ENCODE results near the gene OR2V2. TPM values are rescaled to one million over a fixed set of nuclear protein-coding genes. Genes with fewer than 3 reads are reported as not detected.
A peak's percentile ranks its signal among the peaks of the same experiment; 100 is the strongest.

OR2V2 gene
- total RNA-seq, 1 donor from 2014 or later = not detected

DNA sequence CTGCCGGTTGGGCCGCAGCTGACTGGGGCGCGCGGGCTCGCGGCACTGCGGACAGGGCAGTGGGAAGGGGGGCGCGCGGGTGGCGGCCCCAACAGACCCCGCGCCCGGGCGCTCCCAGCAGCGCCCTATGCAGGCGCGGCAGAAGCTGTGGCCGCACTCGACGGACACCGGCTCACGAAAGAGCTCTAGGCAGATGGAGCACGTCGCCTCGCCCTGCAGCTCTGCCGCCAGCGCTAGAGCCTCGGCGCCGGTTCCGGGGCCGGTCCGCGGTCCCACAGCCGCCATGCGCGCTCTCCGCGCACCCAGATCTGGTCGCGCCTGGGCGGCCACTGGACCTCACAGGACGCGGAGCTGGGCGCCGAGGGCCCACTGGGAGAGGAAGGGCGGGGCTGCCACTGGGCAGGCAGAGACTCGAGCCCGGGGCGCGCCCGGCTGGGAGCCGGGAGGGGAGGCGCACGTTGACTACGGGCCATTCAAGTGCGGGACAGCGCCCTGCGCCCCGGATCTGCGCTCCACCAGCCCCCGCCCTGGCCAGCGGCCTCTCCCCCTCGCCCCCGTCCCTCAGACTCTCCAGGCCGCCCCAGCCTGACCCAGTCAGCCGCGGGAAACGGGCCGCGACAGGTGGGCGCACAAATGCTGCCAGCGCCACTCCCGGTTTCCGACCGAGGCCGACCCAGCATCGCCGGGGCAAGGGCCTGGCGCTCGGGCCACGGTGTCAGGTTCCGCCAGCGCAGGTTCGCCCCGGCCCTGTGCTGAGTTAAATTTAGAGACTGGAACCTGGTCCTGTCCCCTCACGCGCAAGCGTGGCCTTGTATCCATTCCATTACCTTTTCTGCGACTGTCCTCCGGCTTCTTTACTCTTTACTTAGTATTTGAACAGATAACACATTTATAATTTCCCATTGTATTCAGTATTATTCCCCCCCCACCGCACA, 57.7 kb downstream of the OR2V2 start, which contains the start of gene TRIM7:
TRIM7 (minus strand) TSS at position 371 of the 935 bp plus-strand sequence; CDS start at position 285, 86 bp downstream.
- peaks cover 3% of the 10 kb centered on the region for H3K36me3 Mint-ChIP-seq (ENCODE audit: low read depth)
- H3K9me3 Mint-ChIP-seq = no peaks in the 10 kb centered on the region
- peaks cover 34% of the 10 kb centered on the region for H3K4me1 Mint-ChIP-seq (ENCODE audit: low read depth)

GRCh38 chr5:181205761-181206649, 58.6 kb downstream of the OR2V2 start:
- DNase-seq (ENCODE audit: low spot score) = no peak
- no peaks in the 10 kb centered on the region for H3K9me3 Mint-ChIP-seq
- peak overlapping the region; percentile 89 for H3K4me3 Mint-ChIP-seq
- H3K4me1 Mint-ChIP-seq (ENCODE audit: low read depth) = peaks cover 34% of the 10 kb centered on the region
- peaks cover 3% of the 10 kb centered on the region for H3K36me3 Mint-ChIP-seq (ENCODE audit: low read depth)
- intact Hi-C loops (cut with micrococcal nuclease) = loop anchor here (2.0 to 5.0 kb wide), 3 partner anchors 33 to 45 kb away; partner anchors contain the start of gene RACK1
- H3K27me3 Mint-ChIP-seq (ENCODE audit: insufficient read depth) = peaks cover 37% of the 10 kb centered on the region
- peak overlapping the region; percentile 95 for H3K27ac Mint-ChIP-seq

More for the DNA sequence above, 57.7 kb downstream of the OR2V2 start, which contains the start of gene TRIM7:
- peak within 1 kb of the TSS; percentile 81 for H3K27ac Mint-ChIP-seq
- H3K4me3 Mint-ChIP-seq = peak within 1 kb of the TSS; percentile 89
- intact Hi-C loops (cut with micrococcal nuclease) = loop anchor here (5.0 kb wide), 1 partner anchor 37 kb away; the partner anchor contains the start of gene RACK1
- peaks cover 47% of the 10 kb centered on the region for H3K27me3 Mint-ChIP-seq (ENCODE audit: insufficient read depth)
- peak; percentile 16 for DNase-seq (ENCODE audit: low spot score)

DNA sequence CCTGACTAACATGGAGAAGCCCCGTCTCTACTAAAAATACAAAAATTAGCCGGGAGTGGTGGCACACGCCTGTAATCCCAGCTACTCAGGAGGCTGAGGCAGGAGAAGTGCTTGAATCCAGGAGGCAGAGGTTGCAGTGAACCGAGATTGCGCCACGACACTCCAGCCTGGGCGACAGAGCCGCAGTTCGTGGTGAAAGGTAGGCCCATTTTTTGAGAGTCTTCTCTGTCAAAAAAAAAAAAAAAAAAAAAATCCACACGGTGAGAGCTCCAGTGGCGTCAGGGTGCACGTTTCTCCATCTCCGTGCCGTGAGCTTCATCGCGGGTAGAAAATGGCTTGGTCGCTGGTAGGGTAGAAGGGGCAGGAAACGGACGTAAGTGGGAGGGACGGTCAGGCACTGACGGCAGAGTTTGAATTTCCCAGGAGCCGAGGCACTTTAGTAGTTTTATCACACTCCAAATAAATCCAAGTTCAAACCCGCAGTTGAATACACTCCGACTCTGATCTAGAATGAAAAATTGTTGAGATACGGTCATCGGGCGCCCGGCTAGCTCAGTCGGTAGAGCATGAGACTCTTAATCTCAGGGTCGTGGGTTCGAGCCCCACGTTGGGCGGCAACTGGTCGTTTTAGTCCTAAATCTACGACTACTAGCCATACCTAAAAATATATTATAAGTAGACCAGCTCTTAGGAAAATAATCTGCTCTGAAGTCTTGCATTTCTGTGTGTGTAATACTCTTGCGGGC, 60.0 kb downstream of the OR2V2 start:
- no peaks in the 10 kb centered on the region for H3K9me3 Mint-ChIP-seq
- DNase-seq (ENCODE audit: low spot score) = peak; percentile 59
- H3K4me3 Mint-ChIP-seq = peak overlapping the region; percentile 89
- H3K27me3 Mint-ChIP-seq (ENCODE audit: insufficient read depth) = peaks cover 28% of the 10 kb centered on the region
- intact Hi-C loops (cut with micrococcal nuclease) = loop anchor here (1.0 to 5.0 kb wide), 7 partner anchors 11 to 54 kb away; partner anchors contain the start of genes RACK1 and TRIM52
- H3K27ac Mint-ChIP-seq = peak overlapping the region; percentile 95
- H3K4me1 Mint-ChIP-seq (ENCODE audit: low read depth) = peaks cover 34% of the 10 kb centered on the region
- H3K36me3 Mint-ChIP-seq (ENCODE audit: low read depth) = peaks cover 3% of the 10 kb centered on the region

DNA sequence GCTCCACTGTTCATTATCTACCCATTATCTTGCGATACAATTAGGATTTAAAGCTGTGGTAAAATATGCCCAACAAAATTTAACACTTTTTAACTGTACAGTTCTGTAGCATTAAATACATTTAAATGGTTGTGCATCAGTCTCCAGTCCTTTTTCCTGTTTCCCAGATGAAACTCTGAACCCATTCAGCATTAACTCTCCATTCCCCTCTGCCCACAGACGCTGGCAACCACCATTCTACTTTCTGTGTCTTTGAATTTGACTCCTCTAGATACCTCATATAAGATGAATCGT, 60.5 kb downstream of the OR2V2 start:
- Mint-ChIP-seq H3K4me1 (ENCODE audit: low read depth) (peaks cover 34% of the 10 kb centered on the region), H3K4me3 (peak overlapping the region; percentile 89), H3K36me3 (ENCODE audit: low read depth) (peaks cover 3% of the 10 kb centered on the region), H3K27ac (peak overlapping the region; percentile 95), H3K9me3 (no peaks in the 10 kb centered on the region), H3K27me3 (ENCODE audit: insufficient read depth) (peaks cover 27% of the 10 kb centered on the region)
- intact Hi-C loops (cut with micrococcal nuclease) = loop anchor here (1.0 to 5.0 kb wide), 7 partner anchors 10 to 53 kb away; partner anchors contain the start of genes RACK1 and TRIM52
- no peak for DNase-seq (ENCODE audit: low spot score)

Other genes starting within 250 kb of the OR2V2 start
- gene BTNL8, start 248.4 kb upstream of the OR2V2 start, total RNA-seq = not detected in 2 replicates
- not detected in 2 replicates for gene BTNL3, start 158.7 kb upstream of the OR2V2 start, total RNA-seq
- gene BTNL9, start 107.3 kb upstream of the OR2V2 start, total RNA-seq = not detected in 2 replicates
- not detected in 2 replicates for gene OR2V1, start 16.4 kb upstream of the OR2V2 start, total RNA-seq
- gene TRIM7, start 57.6 kb downstream of the OR2V2 start, total RNA-seq = 1.5 and 1.8 TPM in 2 replicates
- 31.8 and 34.8 TPM in 2 replicates for gene TRIM41, start 75.7 kb downstream of the OR2V2 start, total RNA-seq
- gene RACK1, start 96.3 kb downstream of the OR2V2 start, total RNA-seq = 2,098 and 2,121 TPM in 2 replicates
- gene TRIM52, start 113.6 kb downstream of the OR2V2 start, total RNA-seq = 15.3 and 17.1 TPM in 2 replicates
- gene OR4F3, start 219.7 kb downstream of the OR2V2 start, total RNA-seq = not detected in 2 replicates